Measurements from ENCODE around the gene TSNAXIP1.

The TSNAXIP1 gene

GRCh38 chr16:67766291-67766690 is 40.4 kb upstream of the TSNAXIP1 start:
- H3K27ac ChIP-seq (ENCODE audit: extremely low read depth, low read depth, low read length): no peak overlapping the region
- H3K36me3 ChIP-seq (ENCODE audit: control insufficient read depth in 2 of 2, insufficient read depth in 1 of 2, low read length in 2 of 2): peaks cover 0 to 9% of the 10 kb centered on the region in 2 experiments; a peak in 2 of 3 replicates
- CTCF ChIA-PET: interaction anchor here (1.8 kb wide), 1 partner anchor 50 kb away, joined by 4 read pairs; no protein-coding TSS in a partner anchor
- no peaks in the 10 kb centered on the region for H3K4me1 ChIP-seq (ENCODE audit: control insufficient read depth, insufficient read depth, low read length)
- POLR2A ChIA-PET: interaction anchor here (0.7 kb wide), 1 partner anchor 9 kb away, joined by 3 read pairs; no protein-coding TSS in a partner anchor
- no peak overlapping the region for H3K4me3 ChIP-seq (ENCODE audit: low read depth, low read length)
- no peaks in the 10 kb centered on the region for H3K9me3 ChIP-seq (ENCODE audit: control insufficient read depth, insufficient read depth, low read depth, low read length)
- no peak for TF ChIP-seq ZNF132 (tag by site-specific recombination; IDR thresholded peaks at IDR 0.05; ENCODE audit: borderline replicate concordance)
- peak; percentile 40; the same call in 1 of the 2 replicates for TF ChIP-seq ZFHX2 (tag by site-specific recombination; conservative IDR thresholded peaks at IDR 0.05)
- peak; percentile 23; the same call in 1 of the 2 replicates for TF ChIP-seq EGR2 (tag by site-specific recombination; IDR thresholded peaks at IDR 0.05; ENCODE audit: low read depth)

- no peaks in the 10 kb centered on the region for H3K9me3 ChIP-seq (ENCODE audit: control insufficient read depth, insufficient read depth, low read depth, low read length)
- POLR2A ChIA-PET: interaction anchor here (0.7 kb wide), 1 partner anchor 11 kb away, joined by 3 read pairs; no protein-coding TSS in a partner anchor
- H3K4me3 ChIP-seq (ENCODE audit: low read depth, low read length): no peak overlapping the region
- TF ChIP-seq BCL11A (tag by site-specific recombination; IDR thresholded peaks at IDR 0.05; ENCODE audit: low read depth): no peak
- no peak for TF ChIP-seq ZBTB49 (tag by site-specific recombination; IDR thresholded peaks at IDR 0.05; ENCODE audit: low read depth)
- no peak for TF ChIP-seq ZBTB20 (tag by site-specific recombination; IDR thresholded peaks at IDR 0.05)
- TF ChIP-seq GLI2 (tag by site-specific recombination; IDR thresholded peaks at IDR 0.05; ENCODE audit: borderline replicate concordance, low read depth): no peak
- TF ChIP-seq ZNF529 (tag by site-specific recombination; IDR thresholded peaks at IDR 0.05; ENCODE audit: insufficient replicate concordance): no peak
- TF ChIP-seq ZNF221 (tag by site-specific recombination; IDR thresholded peaks at IDR 0.05; ENCODE audit: borderline replicate concordance): no peak
- TF ChIP-seq ZNF549 (tag by site-specific recombination; IDR thresholded peaks at IDR 0.05): no peak
- no peak for TF ChIP-seq ZBTB21 (tag by site-specific recombination; IDR thresholded peaks at IDR 0.05)
- TF ChIP-seq ZNF670 (tag by site-specific recombination; IDR thresholded peaks at IDR 0.05; ENCODE audit: low read depth): no peak
- TF ChIP-seq, protein P1, sequence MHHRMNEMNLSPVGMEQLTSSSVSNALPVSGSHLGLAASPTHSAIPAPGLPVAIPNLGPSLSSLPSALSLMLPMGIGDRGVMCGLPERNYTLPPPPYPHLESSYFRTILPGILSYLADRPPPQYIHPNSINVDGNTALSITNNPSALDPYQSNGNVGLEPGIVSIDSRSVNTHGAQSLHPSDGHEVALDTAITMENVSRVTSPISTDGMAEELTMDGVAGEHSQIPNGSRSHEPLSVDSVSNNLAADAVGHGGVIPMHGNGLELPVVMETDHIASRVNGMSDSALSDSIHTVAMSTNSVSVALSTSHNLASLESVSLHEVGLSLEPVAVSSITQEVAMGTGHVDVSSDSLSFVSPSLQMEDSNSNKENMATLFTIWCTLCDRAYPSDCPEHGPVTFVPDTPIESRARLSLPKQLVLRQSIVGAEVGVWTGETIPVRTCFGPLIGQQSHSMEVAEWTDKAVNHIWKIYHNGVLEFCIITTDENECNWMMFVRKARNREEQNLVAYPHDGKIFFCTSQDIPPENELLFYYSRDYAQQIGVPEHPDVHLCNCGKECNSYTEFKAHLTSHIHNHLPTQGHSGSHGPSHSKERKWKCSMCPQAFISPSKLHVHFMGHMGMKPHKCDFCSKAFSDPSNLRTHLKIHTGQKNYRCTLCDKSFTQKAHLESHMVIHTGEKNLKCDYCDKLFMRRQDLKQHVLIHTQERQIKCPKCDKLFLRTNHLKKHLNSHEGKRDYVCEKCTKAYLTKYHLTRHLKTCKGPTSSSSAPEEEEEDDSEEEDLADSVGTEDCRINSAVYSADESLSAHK (tag by site-specific recombination; IDR thresholded peaks at IDR 0.05): no peak
- no peaks in the 10 kb centered on the region for H3K4me1 ChIP-seq (ENCODE audit: control insufficient read depth, insufficient read depth, low read length)
- H3K36me3 ChIP-seq (ENCODE audit: control insufficient read depth in 2 of 2, insufficient read depth in 1 of 2, low read length in 2 of 2): peaks cover 0 to 8% of the 10 kb centered on the region in 2 experiments; a peak in 2 of 3 replicates
- CTCF ChIA-PET: interaction anchor here (0.6 to 1.6 kb wide), 4 partner anchors 46 to 522 kb away, joined by 3 to 5 read pairs (median 4); no protein-coding TSS in a partner anchor
- H3K27ac ChIP-seq (ENCODE audit: extremely low read depth, low read depth, low read length): no peak overlapping the region
Measured at GRCh38 chr16:67767953-67768352, 38.7 kb upstream of the TSNAXIP1 start.

GRCh38 chr16:67770346-67770991 is 36.2 kb upstream of the TSNAXIP1 start:
- peaks cover 0 to 4% of the 10 kb centered on the region in 2 experiments; a peak in 2 of 3 replicates for H3K36me3 ChIP-seq (ENCODE audit: control insufficient read depth in 2 of 2, insufficient read depth in 1 of 2, low read length in 2 of 2)
- ChIA-PET POLR2A (interaction anchor here (1.7 kb wide), 1 partner anchor 36 kb away, joined by 5 read pairs; the partner anchor contains the start of genes RANBP10 and TSNAXIP1), CTCF (interaction anchor here (0.6 kb wide), 2 partner anchors 37 to 196 kb away, joined by 3 read pairs; no protein-coding TSS in a partner anchor)
- H3K4me3 ChIP-seq (ENCODE audit: low read depth, low read length): no peak overlapping the region
- H3K9me3 ChIP-seq (ENCODE audit: control insufficient read depth, insufficient read depth, low read depth, low read length): no peaks in the 10 kb centered on the region
- H3K4me1 ChIP-seq (ENCODE audit: control insufficient read depth, insufficient read depth, low read length): no peaks in the 10 kb centered on the region
- TF ChIP-seq ZNF585B (tag by site-specific recombination; IDR thresholded peaks at IDR 0.05) (no peak), SP2 (tag by site-specific recombination; IDR thresholded peaks at IDR 0.05) (no peak), ZNF146 (tag by site-specific recombination; IDR thresholded peaks at IDR 0.05) (no peak), FEZF1 (tag by site-specific recombination; IDR thresholded peaks at IDR 0.05) (no peak), ZSCAN30 (tag by site-specific recombination; IDR thresholded peaks at IDR 0.05) (no peak), SCRT2 (tag by site-specific recombination; IDR thresholded peaks at IDR 0.05) (no peak), ZNF488 (tag by site-specific recombination; IDR thresholded peaks at IDR 0.05) (no peak), ZBTB20 (tag by site-specific recombination; IDR thresholded peaks at IDR 0.05) (no peak), ZNF362 (tag by site-specific recombination; IDR thresholded peaks at IDR 0.05) (no peak), ZNF266 (tag by site-specific recombination; IDR thresholded peaks at IDR 0.05; ENCODE audit: low read depth) (no peak), ZNF837 (tag by site-specific recombination; IDR thresholded peaks at IDR 0.05) (no peak)
- no peak overlapping the region for H3K27ac ChIP-seq (ENCODE audit: extremely low read depth, low read depth, low read length)

Measured in HEK293 (cell line).